NCI-H82 (cell line): ENCODE measurements around the gene TTC21B.
"Not testable (repeated sequence)": the region's sequence is repeated elsewhere in the genome, so short reads cannot be mapped to it uniquely, and the experiment has no call there.

Experiments
- DNase-seq: peaks from one replicate; lab custom pipeline; 2025; lab: John Stamatoyannopoulos, UW

The TTC21B gene

GRCh38 chr2:165886487-165887146 is 67.0 kb downstream of the TTC21B start:
- peak; percentile 89 for DNase-seq

- DNase-seq = no peak
Observed at GRCh38 chr2:165877565-165878550, 75.7 kb downstream of the TTC21B start.

- DNase-seq = no peak
Observed at GRCh38 chr2:165876712-165877111, 76.9 kb downstream of the TTC21B start.

DNA sequence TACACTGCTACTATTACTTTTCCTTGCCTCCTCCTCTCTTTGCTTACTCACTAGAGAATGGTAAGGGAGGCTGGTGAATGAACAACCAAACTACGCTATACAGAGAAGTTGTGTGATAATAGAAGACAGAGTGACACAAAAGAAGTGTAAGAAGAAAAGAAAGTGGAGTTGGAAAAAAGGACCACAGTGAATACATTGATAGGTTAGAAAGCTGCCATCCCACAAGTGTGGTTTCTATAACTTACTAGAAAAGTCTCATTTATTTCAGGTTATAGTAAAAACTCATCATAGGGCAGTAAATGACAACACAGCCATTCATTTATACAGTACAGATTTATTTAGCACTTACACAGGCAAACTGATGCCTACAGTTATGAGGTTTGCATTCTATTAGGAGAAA is 77.3 kb downstream of the TTC21B start:
- DNase-seq = no peak

GRCh38 chr2:165874445-165875039 is 79.0 kb downstream of the TTC21B start:
- DNase-seq = peak; percentile 76

DNA sequence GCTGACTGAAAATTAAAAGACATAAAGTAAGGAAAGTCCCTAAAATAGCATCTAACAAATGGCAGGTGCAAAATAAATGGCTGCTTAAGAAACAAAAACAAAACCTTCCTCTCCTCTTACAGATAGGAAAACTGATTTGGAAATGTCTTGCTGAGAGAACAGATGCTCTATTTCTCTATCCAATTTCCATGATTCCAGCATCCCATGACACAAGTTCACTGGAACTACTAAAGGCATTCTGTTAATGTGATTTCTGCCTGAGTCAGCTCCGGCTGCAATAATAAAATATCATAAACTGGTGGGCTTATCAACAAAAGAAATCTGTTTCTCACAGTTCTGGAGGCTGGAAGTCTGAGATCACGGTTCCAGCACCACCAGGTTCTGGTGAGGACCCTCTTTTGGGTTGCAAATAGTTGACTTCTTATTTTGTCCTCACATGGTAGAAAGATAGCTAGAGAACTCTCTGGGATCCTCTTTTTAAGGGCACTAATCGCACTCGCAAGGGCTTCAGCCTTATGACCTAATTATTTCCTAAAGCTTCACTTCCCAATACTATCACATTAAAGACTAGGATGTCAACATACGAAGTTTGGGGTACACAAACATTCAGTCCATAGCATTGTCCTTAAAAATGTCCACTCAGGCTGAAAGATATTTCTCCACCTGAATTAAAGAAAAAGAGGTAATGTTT is 81.3 kb downstream of the TTC21B start:
- DNase-seq = no peak

DNA sequence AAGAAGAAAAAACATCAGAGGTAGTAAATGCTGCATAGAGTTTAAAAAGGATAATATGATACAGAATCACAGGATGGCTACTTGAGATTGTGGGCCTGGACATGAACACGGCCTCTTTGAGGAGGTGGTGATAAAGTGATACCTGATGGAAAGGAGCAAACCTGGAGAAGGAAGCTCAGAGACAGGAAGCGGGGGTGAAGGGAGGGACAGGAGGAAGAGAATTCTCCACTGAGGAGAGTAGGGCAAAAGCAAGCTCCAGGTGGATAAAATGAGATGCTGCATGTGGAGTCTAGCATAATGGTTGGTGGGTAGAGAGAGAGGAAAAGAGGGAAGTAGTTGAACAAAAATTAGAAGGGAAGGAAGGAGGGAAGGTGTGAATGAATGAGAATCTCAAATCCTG is 82.6 kb downstream of the TTC21B start:
- no peak for DNase-seq

GRCh38 chr2:165870346-165870745 is 83.2 kb downstream of the TTC21B start:
- no peak for DNase-seq

GRCh38 chr2:165868211-165868610 is 85.4 kb downstream of the TTC21B start:
- peak; percentile 75 for DNase-seq

- peak; percentile 28 for DNase-seq
Observed at GRCh38 chr2:165864296-165864695, 89.3 kb downstream of the TTC21B start.

GRCh38 chr2:165863810-165864261 is 89.7 kb downstream of the TTC21B start:
- DNase-seq = no peak

DNA sequence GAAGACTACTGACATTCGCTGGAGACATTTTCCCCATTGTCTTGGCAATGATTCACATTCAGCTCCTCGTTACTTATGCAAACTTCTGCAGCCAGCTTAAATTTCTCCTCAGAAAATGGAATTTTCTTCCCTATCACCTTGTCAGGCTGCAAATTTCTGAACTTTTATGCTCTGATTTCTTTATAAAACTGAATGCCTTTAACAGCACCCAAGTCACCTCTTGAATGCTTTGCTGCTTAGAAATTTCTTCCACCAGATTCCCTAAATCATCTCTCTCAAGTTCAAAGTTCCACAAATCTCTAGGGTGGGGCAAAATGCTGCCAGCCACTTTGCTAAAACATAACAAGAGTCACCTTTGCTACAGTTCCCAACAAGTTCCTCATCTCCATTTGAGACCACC is 92.5 kb downstream of the TTC21B start:
- not testable (repeated sequence) for DNase-seq

- DNase-seq = not testable (repeated sequence)
Observed at GRCh38 chr2:165859723-165860122, 93.9 kb downstream of the TTC21B start.

- DNase-seq = no peak
Observed at GRCh38 chr2:165857876-165858275, 95.7 kb downstream of the TTC21B start.

- DNase-seq = no peak
Observed at GRCh38 chr2:165852394-165852793, 101.2 kb downstream of the TTC21B start.

DNA sequence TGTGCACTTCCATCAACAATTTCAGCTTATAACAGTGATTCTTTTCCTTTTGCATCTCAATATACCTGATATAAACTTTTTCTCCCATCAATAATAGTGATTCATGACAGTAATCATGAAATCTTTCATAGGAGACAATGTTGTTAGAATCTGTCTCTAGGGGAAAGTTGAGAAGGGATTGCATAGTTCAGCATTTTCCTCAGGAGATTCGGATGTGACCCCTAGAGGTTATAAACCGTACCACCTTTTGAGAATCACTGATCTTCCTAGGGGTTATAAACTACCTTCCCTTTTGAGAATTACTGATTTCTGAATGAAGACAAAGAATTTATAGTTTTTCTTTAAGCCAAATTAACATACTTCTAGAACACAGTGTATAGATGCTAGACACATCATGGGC is 106.6 kb downstream of the TTC21B start:
- peak; percentile 31 for DNase-seq

GRCh38 chr2:165846056-165846455 is 107.5 kb downstream of the TTC21B start:
- no peak for DNase-seq

DNA sequence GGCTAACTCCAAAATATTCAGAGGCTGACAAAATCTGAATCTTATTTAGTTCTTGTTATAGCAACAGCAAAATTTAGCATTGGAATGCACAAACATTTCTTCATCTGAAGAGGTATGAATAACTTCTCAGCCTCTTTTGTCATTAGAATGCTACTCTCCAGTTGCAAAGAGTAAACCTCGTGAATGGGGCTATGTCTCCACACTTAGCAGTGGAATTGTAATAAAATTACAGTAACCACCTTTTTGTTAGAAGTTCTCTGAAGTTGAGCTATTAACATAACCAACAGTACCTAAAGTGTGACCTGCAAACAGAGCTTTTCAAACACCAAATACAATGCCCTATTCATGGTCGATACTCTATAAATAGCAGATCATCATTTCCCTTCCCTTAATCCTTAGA is 109.4 kb downstream of the TTC21B start:
- DNase-seq = no peak

DNA sequence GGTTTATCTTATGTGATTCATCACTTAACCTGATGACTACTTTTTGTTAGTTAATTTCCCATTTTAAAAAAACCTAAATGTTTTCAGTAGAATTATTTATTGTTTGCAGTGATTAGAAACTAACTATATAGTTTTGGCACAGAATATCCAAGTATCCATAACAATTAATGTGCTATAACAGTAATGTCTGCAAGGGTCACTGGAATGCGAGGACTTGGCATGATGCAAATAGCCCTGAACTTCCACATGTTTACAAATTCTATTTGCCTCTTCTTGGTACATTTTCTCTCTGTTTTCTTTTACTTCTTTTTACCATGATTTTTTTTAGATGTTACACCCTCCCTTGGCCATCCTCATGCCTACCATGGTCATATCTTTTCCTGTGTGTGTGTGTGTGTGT is 110.2 kb downstream of the TTC21B start:
- no peak for DNase-seq

DNA sequence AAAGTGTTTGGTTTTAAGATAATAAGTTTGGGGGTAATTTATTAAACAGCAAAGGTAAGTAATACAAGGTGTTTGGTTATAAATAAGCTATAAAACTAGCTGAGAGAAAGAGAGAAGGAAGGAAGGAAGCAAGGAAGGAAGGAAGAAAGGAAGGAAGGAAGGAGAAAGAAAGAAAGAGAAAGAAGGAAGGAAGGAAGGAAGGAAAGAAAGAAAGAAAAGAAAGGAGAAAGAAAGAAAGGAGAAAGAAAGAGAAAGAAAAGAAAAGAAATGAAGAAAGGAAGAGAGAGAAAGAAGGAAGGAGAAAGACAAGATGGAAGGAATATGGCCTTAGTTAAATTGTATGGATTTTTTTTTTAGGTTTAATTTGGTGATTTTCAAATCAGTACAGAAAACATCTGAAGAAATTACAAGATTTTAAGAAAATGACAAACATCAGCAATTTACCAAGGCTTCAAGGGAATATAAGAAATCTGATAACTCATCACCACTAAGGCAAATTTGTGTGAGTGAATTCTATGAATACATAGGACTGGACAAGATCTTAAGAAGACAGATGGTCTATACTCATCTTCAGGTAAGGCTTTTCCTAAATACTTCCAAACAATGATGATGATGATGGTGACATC is 113.1 kb downstream of the TTC21B start:
- DNase-seq = no peak

DNA sequence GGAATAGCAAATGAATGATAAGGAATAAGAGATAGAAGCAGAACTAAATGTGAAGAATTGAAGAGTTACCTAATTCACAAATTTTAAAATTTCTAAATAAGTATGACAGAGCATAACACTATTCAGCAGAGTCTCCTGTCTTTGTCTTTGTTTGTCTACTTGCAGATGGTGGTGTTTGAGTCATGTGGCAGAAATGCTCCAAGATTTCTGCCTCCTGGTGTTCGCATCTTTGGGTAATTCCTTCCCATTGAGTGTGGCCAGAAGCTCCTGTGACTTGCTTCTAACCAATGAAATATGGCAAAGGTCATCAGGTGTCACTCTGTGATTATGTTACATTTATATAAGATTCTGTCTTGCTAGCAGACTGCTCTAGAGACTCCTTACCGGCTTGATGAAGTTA is 114.0 kb downstream of the TTC21B start:
- no peak for DNase-seq

GRCh38 chr2:165837122-165837521 is 116.5 kb downstream of the TTC21B start:
- DNase-seq = peak; percentile 38
